NCI-H2107 treated with DMSO at 0.1 percent for 48 hours (cell line): ENCODE results near the gene CASP6.

ENCODE experiments used
- DNase-seq: peaks from one replicate; lab custom pipeline; 2025; ENCODE audit not compliant: unreplicated experiment; lab: John Stamatoyannopoulos, UW

The CASP6 gene

GRCh38 chr4:109702950-109703663 is at the start of gene CASP6:
CASP6 (minus strand) TSS chr4:109703445; CDS start chr4:109703395, 50 bp downstream.
- peak; percentile 32 for DNase-seq

DNA sequence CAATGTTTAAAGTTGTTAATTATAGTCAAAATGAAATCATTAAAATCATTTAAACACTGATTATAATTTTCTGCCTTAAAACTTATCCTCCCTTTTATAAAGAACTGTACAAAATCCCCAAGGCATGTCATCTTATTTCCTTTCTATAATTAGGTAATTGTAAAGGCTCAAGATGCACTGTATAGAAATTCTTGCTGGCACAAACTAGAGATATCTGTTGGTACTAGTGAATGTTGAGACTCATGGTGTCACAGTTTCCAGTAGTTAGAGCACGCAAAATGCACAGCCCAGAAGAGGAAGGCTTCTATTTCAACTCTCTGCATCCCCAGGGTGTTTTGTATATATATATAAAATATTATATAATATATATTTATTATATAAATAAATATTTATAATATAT is 49.3 kb upstream of the CASP6 start:
- DNase-seq: no peak

DNA sequence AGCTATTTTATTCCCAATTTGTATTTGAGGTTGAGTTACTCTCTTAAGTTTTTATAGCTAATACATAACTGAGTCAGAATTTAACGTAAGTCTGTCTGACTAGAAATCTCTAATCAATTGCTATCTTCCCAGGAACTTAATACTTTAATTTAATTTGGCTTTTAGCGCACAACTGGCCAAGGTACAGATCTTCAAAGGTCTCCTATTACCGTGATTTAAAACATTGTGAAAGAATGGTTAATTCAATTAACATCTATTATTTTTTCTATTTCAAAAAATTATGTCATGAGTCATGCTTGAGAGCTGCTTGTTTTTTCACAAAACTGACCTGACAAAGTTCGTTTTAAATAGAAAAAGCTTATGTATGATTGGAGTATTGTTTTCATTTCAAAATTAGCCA is 48.6 kb upstream of the CASP6 start:
- no peak for DNase-seq

DNA sequence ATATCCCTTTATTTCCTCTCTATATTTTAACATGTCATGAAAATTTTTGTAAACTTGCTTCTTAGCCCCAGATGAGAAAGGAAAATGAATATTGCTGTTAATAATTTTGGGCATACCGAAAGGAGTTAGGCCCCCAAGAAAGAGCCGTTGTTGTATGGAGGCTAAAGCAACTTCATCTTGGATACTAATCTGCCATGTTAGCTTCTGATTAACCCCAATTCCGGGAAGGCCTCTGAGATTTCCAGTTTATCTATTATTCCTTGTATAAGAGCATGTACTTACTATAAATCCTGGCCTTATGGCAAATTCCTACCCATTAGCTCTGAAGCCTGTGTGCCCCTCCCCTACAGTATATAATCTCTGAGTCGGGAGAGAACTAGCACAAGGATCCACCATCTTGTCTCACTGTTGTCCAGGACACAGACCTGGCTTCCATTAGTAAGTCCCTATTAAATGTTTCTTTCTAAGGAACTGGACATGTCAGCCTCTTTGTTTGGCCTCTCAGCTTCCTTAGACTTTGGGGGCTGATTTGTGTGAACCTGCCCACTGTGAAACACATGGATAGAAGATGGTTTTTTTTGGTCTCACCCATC is 47.5 kb upstream of the CASP6 start:
- DNase-seq: no peak

GRCh38 chr4:109749388-109750082 is 46.3 kb upstream of the CASP6 start:
- DNase-seq: no peak

- DNase-seq: no peak
Observed at GRCh38 chr4:109748114-109748513, 44.9 kb upstream of the CASP6 start.

DNA sequence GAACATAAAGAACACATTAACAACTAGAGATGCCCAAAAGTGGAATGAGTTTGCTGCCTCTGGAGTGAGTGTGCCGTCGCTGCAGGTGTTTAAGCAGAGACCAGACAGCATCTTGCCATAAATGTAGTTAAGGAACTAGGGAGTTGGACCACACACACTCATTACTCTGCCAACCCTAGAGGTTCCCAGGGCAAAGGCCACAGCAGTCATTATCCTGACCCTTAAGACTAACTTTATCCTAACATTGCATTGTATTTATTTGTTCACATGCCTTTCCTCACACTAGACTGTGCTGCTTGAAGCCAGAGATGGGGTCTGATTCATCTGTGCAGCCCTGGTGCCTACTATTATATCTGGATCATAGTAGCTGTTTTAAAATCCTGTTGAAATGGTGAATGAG is 43.5 kb upstream of the CASP6 start:
- no peak for DNase-seq

DNA sequence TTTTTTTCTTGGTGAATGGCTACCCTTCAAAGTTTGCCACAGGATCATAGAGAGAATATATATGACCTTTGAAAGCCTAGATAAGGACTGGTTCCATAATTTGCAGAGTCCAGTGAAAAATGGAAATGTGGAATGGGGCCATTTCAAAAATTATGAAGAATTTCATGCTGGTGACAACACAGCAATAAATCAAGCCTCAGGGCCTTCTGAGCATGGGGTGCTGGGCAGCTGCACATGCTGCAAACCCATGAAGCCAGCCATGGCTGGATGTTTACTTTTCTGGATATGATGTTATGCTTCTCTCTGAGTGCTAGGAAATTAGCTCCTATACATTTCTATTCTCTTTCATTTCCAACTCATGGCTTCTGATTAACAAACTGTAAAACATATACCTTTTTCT is 42.6 kb upstream of the CASP6 start:
- no peak for DNase-seq

GRCh38 chr4:109739547-109739946 is 36.3 kb upstream of the CASP6 start:
- no peak for DNase-seq

DNA sequence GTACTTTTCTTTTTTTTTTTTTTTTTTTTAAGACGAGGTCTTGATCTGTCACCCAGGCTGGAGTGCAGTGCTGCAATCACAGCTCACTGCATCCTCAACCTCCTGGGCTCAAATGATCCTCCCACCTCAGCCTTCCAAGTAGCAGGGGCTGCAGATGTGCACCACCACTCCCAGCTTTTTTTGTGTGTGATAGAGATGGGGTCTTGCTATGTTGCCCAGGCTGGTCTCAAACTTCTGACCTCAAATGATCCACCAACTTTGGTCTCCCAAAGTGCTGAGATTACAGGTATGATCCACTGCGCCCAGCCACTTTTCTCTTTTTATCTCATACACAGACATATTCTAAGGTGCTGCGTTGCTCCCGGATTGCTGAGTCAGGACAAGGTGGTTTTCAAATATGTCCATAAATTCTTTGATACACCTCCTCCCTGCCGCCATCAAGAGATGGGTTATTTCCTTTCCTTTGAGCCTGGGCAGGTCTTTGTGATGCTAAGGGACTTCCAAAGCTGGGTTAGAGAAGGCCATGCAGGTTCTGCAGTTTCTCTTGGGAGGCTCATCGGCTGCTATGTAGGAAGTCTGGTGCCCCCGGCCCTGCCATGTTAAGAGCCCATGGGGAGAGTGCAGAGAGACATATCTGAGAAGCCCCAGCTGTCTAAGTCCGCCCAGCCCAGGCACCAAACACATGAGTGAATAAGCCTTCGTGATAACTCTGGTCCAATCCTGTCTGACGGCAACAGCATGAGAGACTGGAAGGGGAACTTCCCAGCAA is 35.0 kb upstream of the CASP6 start:
- DNase-seq: no peak

DNA sequence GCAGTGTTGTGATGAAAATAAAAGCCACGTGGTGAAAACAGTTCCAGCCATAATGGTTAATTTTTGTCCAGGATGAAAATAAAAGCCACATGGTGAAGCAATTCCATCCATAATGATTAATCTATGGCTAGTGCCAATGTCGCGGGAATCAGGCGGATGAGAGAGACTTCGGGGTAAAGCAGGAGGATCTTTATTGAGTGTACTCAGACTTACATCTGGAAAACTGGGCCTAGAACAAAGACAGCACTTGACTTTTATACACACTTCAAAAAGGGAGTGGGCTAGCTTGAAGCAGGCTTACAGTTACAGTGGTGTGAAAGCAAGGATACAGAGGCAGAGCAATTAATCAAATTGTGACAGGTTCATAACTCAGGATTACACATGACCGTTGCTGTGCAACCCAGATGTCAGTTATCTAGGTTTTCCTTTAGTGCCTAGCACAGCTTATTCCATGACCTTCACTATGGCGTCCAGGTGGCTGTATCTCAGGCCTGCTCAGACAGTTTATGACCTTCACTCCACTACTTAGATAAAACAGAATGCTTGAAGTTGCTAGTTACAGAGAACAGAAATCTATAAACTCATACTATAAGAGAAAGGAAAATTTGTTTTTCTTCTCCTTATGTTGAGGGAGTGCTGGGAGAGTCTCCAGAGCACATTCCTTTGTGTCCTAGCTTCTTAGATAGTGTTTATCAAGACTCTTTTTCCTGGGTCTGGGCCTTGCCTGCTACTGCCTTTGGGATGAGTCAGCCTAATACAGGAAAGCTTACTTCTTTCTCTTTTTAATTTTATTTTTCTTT is 32.5 kb upstream of the CASP6 start:
- no peak for DNase-seq

DNA sequence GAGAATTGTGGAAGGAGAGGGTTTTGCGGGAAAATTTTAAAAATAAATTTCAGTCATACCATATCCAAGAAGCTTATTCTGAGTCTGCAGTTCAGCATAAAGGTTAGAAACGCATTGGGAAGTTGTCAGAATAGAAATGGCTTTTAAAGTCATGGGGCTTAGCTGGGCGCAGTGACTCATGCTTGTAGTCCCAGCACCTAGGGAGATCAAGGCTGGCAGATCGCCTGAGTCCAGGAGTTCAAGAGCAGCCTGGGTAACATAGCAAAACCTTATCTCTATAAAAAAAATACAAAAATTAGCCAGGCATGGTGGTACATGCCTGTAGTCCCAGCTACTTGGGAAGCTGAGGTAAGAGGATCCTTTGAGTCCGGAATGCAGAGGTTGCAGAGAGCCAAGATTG is 30.5 kb upstream of the CASP6 start:
- no peak for DNase-seq

DNA sequence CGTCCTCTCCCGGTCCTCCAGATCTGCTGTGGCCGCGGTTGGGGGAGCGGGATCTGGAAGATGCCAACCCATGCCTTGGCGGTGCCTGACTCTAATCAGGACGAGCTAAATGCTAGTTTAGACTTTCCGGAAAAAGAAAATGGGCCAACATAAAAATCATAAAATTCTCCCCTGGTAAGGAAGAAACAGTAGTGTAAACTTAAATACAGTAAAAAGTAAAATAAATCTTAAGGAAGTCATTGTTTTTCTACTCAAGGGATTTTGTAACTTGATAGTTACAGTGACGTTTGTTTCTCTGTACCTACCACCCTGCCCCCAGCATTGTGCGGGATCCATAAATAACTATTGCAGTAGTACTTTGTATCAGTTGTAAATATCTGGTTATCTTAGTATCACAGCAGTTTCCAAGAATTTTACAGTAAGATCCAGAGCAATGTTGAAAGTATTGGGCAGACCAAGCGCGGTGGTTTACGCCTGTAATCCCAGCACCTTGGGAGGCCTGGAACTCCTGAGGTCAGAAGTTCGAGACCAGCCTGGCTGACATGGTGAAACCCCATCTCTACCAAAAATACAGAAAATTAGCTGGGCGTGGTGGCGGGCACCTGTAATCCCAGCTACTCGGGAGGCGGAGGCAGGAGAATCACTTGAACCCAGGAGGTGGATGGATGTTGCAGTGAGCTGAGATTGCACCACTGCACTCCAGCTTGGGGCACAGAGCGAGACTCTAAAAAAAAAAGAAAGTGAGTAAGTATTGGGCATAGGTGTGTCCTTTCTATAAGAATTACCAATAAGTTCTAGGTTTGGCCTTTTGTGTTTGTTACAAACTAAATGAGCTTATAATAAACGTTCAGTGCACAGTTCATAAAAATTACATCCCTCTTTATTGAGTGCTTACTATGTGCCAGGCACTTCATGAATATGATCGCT is 27.6 kb upstream of the CASP6 start:
- no peak for DNase-seq

GRCh38 chr4:109729718-109730618 is 26.7 kb upstream of the CASP6 start, which contains the start of gene PLA2G12A:
PLA2G12A (minus strand) TSS chr4:109730070; CDS start chr4:109729809, 261 bp downstream.
- DNase-seq: peak; percentile 48

- DNase-seq: no peak
Observed at GRCh38 chr4:109729117-109729717, 26.0 kb upstream of the CASP6 start.

DNA sequence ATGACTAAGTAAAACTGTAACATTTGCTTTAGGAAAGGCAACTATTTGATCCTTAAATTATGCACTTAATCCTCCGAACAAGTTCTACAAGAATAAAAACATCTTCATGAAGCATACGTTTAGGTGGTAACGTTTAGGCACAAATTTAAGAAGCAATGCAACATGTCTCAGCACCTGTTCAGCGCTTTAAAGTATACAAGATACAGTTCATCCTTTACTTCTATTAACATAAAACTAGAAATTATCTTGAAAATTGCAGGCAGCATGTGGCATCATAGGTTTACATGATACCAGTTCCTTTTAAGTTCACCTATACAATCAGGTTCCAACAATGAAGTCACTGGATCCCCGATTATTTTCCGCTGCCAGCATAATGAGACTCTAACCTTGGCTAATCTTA is 25.1 kb upstream of the CASP6 start:
- DNase-seq: peak; percentile 11

DNA sequence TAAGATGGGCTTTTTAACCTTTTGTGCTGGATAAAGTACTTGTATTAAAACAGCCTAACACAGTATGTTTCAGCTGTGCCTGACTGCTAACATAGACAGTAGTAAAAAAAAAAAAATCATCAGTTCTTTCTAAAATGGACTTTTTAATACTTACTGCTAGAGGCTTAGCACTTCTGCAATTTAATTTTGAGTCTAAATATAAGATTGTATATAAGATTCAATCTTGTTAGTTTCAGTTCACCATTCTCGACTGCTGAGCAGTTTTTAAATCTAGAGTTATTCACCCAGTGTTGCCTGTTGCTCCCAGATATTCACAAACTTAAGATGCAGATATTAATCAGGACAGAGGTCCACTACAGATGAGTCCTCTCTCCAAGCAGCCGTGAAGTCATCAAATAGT is 19.9 kb upstream of the CASP6 start:
- no peak for DNase-seq

- no peak for DNase-seq
Observed at GRCh38 chr4:109722357-109722756, 19.1 kb upstream of the CASP6 start.
